Dendritic cell treated with granulocyte-macrophage colony-stimulating factor and Interleukin-4, amounts not matched to agents 40 ng/mL and 50 ng/mL, for 4 days (primary cell): ENCODE measurements around the gene CEMIP2.
A peak's percentile ranks its signal among the peaks of the same experiment; 100 is the strongest.

Experiments
- H3K27ac Mint-ChIP-seq: one replicate; pipeline ENCODE4 v1.8.0; 2022; ENCODE audit warnings: mild to moderate bottlenecking, mixed read lengths
- H3K27me3 Mint-ChIP-seq: one replicate; pipeline ENCODE4 v1.8.0; 2022; ENCODE audit warnings: mild to moderate bottlenecking, mixed read lengths
- H3K36me3 Mint-ChIP-seq: one replicate; pipeline ENCODE4 v1.8.0; 2022; ENCODE audit warnings: low read depth, mixed read lengths
- H3K4me1 Mint-ChIP-seq: one replicate; pipeline ENCODE4 v1.8.0; 2022; ENCODE audit warnings: low read depth, mixed read lengths
- H3K4me3 Mint-ChIP-seq: one replicate; pipeline ENCODE4 v1.8.0; 2022; ENCODE audit warnings: mild to moderate bottlenecking, moderate library complexity, mixed read lengths
- H3K9me3 Mint-ChIP-seq: one replicate; pipeline ENCODE4 v1.8.0; 2022; ENCODE audit warnings: mixed read lengths
- intact Hi-C: fragments of 100-400 bp; cut with micrococcal nuclease; formaldehyde crosslinking; loops from one replicate; pipeline ENCODE4 v1.15.0; 2022

CEMIP2 gene

GRCh38 chr9:71764891-71765290 is 3.4 kb downstream of the CEMIP2 start:
- Mint-ChIP-seq H3K36me3 (peaks cover 18% of the 10 kb centered on the region), H3K27me3 (peaks cover 14% of the 10 kb centered on the region), H3K4me3 (no peak overlapping the region), H3K9me3 (no peaks in the 10 kb centered on the region), H3K4me1 (peaks cover 75% of the 10 kb centered on the region), H3K27ac (no peak overlapping the region)
- intact Hi-C loops: loop anchor here (5.0 kb wide), 2 partner anchors 38 to 147 kb away; partner anchors contain the start of genes ABHD17B and C9orf85

GRCh38 chr9:71764463-71764862 is 3.9 kb downstream of the CEMIP2 start:
- H3K4me3 Mint-ChIP-seq: no peak overlapping the region
- H3K27ac Mint-ChIP-seq: peak overlapping the region; percentile 37
- peaks cover 21% of the 10 kb centered on the region for H3K36me3 Mint-ChIP-seq

GRCh38 chr9:71763832-71764231 is 4.5 kb downstream of the CEMIP2 start:
- intact Hi-C loops: no loop called here
- no peaks in the 10 kb centered on the region for H3K9me3 Mint-ChIP-seq
- H3K27me3 Mint-ChIP-seq: peaks cover 3% of the 10 kb centered on the region
- peaks cover 25% of the 10 kb centered on the region for H3K36me3 Mint-ChIP-seq
- peak overlapping the region; percentile 37 for H3K27ac Mint-ChIP-seq
- no peak overlapping the region for H3K4me3 Mint-ChIP-seq
- H3K4me1 Mint-ChIP-seq: peaks cover 74% of the 10 kb centered on the region

More at GRCh38 chr9:71764463-71764862, 3.9 kb downstream of the CEMIP2 start:
- Mint-ChIP-seq H3K4me1 (peaks cover 73% of the 10 kb centered on the region), H3K27me3 (peaks cover 9% of the 10 kb centered on the region), H3K9me3 (no peaks in the 10 kb centered on the region)
- intact Hi-C loops: no loop called here

GRCh38 chr9:71762900-71763653 is 5.2 kb downstream of the CEMIP2 start:
- H3K36me3 Mint-ChIP-seq: peaks cover 24% of the 10 kb centered on the region
- H3K4me1 Mint-ChIP-seq: peaks cover 76% of the 10 kb centered on the region
- H3K4me3 Mint-ChIP-seq: no peak overlapping the region
- peaks cover 3% of the 10 kb centered on the region for H3K27me3 Mint-ChIP-seq
- intact Hi-C loops: no loop called here
- H3K27ac Mint-ChIP-seq: no peak overlapping the region
- no peaks in the 10 kb centered on the region for H3K9me3 Mint-ChIP-seq

GRCh38 chr9:71761938-71762353 is 6.4 kb downstream of the CEMIP2 start:
- intact Hi-C loops: no loop called here
- Mint-ChIP-seq H3K9me3 (no peaks in the 10 kb centered on the region), H3K4me1 (peaks cover 68% of the 10 kb centered on the region), H3K27ac (no peak overlapping the region), H3K36me3 (peaks cover 12% of the 10 kb centered on the region), H3K4me3 (no peak overlapping the region), H3K27me3 (no peaks in the 10 kb centered on the region)

- Mint-ChIP-seq H3K4me3 (no peak overlapping the region), H3K27ac (no peak overlapping the region), H3K36me3 (peaks cover 12% of the 10 kb centered on the region), H3K9me3 (no peaks in the 10 kb centered on the region), H3K27me3 (no peaks in the 10 kb centered on the region), H3K4me1 (peaks cover 57% of the 10 kb centered on the region)
- intact Hi-C loops: no loop called here
Observed at GRCh38 chr9:71760901-71761300, 7.4 kb downstream of the CEMIP2 start.

GRCh38 chr9:71758785-71759184 is 9.5 kb downstream of the CEMIP2 start:
- Mint-ChIP-seq H3K4me1 (peaks cover 36% of the 10 kb centered on the region), H3K27ac (no peak overlapping the region), H3K4me3 (no peak overlapping the region), H3K9me3 (no peaks in the 10 kb centered on the region), H3K27me3 (no peaks in the 10 kb centered on the region), H3K36me3 (peaks cover 7% of the 10 kb centered on the region)
- intact Hi-C loops: no loop called here

- H3K27me3 Mint-ChIP-seq: no peaks in the 10 kb centered on the region
- intact Hi-C loops: no loop called here
- H3K36me3 Mint-ChIP-seq: peaks cover 7% of the 10 kb centered on the region
- peaks cover 34% of the 10 kb centered on the region for H3K4me1 Mint-ChIP-seq
- H3K9me3 Mint-ChIP-seq: no peaks in the 10 kb centered on the region
- H3K27ac Mint-ChIP-seq: no peak overlapping the region
- H3K4me3 Mint-ChIP-seq: no peak overlapping the region
Observed at GRCh38 chr9:71758277-71758676, 10.0 kb downstream of the CEMIP2 start.

GRCh38 chr9:71756753-71757152 is 11.6 kb downstream of the CEMIP2 start:
- no peaks in the 10 kb centered on the region for H3K27me3 Mint-ChIP-seq
- H3K36me3 Mint-ChIP-seq: peaks cover 7% of the 10 kb centered on the region
- intact Hi-C loops: no loop called here
- H3K4me1 Mint-ChIP-seq: peaks cover 35% of the 10 kb centered on the region
- no peak overlapping the region for H3K27ac Mint-ChIP-seq
- H3K4me3 Mint-ChIP-seq: no peak overlapping the region
- H3K9me3 Mint-ChIP-seq: no peaks in the 10 kb centered on the region

GRCh38 chr9:71755869-71756268 is 12.4 kb downstream of the CEMIP2 start:
- H3K36me3 Mint-ChIP-seq: peaks cover 7% of the 10 kb centered on the region
- intact Hi-C loops: no loop called here

GRCh38 chr9:71755230-71755629 is 13.1 kb downstream of the CEMIP2 start:
- H3K9me3 Mint-ChIP-seq: no peaks in the 10 kb centered on the region
- H3K27me3 Mint-ChIP-seq: no peaks in the 10 kb centered on the region
- H3K36me3 Mint-ChIP-seq: peaks cover 8% of the 10 kb centered on the region
- intact Hi-C loops: no loop called here
- no peak overlapping the region for H3K4me3 Mint-ChIP-seq
- H3K27ac Mint-ChIP-seq: no peak overlapping the region
- peaks cover 27% of the 10 kb centered on the region for H3K4me1 Mint-ChIP-seq

More at GRCh38 chr9:71755869-71756268, 12.4 kb downstream of the CEMIP2 start:
- H3K4me3 Mint-ChIP-seq: no peak overlapping the region
- H3K27me3 Mint-ChIP-seq: no peaks in the 10 kb centered on the region
- peaks cover 33% of the 10 kb centered on the region for H3K4me1 Mint-ChIP-seq
- no peaks in the 10 kb centered on the region for H3K9me3 Mint-ChIP-seq
- no peak overlapping the region for H3K27ac Mint-ChIP-seq

- Mint-ChIP-seq H3K4me1 (peaks cover 21% of the 10 kb centered on the region), H3K27ac (no peak overlapping the region), H3K9me3 (no peaks in the 10 kb centered on the region), H3K27me3 (no peaks in the 10 kb centered on the region), H3K4me3 (no peak overlapping the region), H3K36me3 (peaks cover 13% of the 10 kb centered on the region)
- intact Hi-C loops: no loop called here
Observed at GRCh38 chr9:71754151-71754550, 14.2 kb downstream of the CEMIP2 start.

GRCh38 chr9:71752928-71753327 is 15.4 kb downstream of the CEMIP2 start:
- H3K4me3 Mint-ChIP-seq: no peak overlapping the region
- peaks cover 12% of the 10 kb centered on the region for H3K36me3 Mint-ChIP-seq
- peaks cover 25% of the 10 kb centered on the region for H3K4me1 Mint-ChIP-seq
- peak overlapping the region; percentile 20 for H3K27ac Mint-ChIP-seq
- no peaks in the 10 kb centered on the region for H3K27me3 Mint-ChIP-seq
- no peaks in the 10 kb centered on the region for H3K9me3 Mint-ChIP-seq
- intact Hi-C loops: no loop called here

- no peaks in the 10 kb centered on the region for H3K9me3 Mint-ChIP-seq
- H3K36me3 Mint-ChIP-seq: peaks cover 12% of the 10 kb centered on the region
- intact Hi-C loops: no loop called here
- peaks cover 31% of the 10 kb centered on the region for H3K4me1 Mint-ChIP-seq
- no peak overlapping the region for H3K4me3 Mint-ChIP-seq
- H3K27ac Mint-ChIP-seq: peak overlapping the region; percentile 20
- no peaks in the 10 kb centered on the region for H3K27me3 Mint-ChIP-seq
Observed at GRCh38 chr9:71752352-71752751, 16.0 kb downstream of the CEMIP2 start.

GRCh38 chr9:71748280-71748743 is 20.0 kb downstream of the CEMIP2 start:
- Mint-ChIP-seq H3K27me3 (no peaks in the 10 kb centered on the region), H3K4me3 (no peak overlapping the region), H3K27ac (no peak overlapping the region), H3K9me3 (no peaks in the 10 kb centered on the region), H3K4me1 (peaks cover 64% of the 10 kb centered on the region), H3K36me3 (peaks cover 33% of the 10 kb centered on the region)
- intact Hi-C loops: no loop called here
